ENCODE measurements around the gene CDYL. TPM values are rescaled to one million over a fixed set of nuclear protein-coding genes. Genes with fewer than 3 reads are reported as not detected.

Gene CDYL
- total RNA-seq, 2 donors from 2014 or later: 55.1 to 58.2 TPM

GRCh38 chr6:4890627-4891026 lies 114.4 kb downstream of the CDYL start:
- TF ChIP-seq, protein P1, sequence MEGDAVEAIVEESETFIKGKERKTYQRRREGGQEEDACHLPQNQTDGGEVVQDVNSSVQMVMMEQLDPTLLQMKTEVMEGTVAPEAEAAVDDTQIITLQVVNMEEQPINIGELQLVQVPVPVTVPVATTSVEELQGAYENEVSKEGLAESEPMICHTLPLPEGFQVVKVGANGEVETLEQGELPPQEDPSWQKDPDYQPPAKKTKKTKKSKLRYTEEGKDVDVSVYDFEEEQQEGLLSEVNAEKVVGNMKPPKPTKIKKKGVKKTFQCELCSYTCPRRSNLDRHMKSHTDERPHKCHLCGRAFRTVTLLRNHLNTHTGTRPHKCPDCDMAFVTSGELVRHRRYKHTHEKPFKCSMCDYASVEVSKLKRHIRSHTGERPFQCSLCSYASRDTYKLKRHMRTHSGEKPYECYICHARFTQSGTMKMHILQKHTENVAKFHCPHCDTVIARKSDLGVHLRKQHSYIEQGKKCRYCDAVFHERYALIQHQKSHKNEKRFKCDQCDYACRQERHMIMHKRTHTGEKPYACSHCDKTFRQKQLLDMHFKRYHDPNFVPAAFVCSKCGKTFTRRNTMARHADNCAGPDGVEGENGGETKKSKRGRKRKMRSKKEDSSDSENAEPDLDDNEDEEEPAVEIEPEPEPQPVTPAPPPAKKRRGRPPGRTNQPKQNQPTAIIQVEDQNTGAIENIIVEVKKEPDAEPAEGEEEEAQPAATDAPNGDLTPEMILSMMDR (conservative IDR thresholded peaks at IDR 0.05): no peak
- H3K4me1 Mint-ChIP-seq: peaks cover 9% of the 10 kb centered on the region
- no peaks in the 10 kb centered on the region for H3K9me3 ChIP-seq (ENCODE audit: control insufficient read depth, low read length)
- H3K4me3 Mint-ChIP-seq: no peak overlapping the region
- no peaks in the 10 kb centered on the region for H3K27me3 ChIP-seq (ENCODE audit: control insufficient read depth, insufficient read depth, low read length, poor library complexity, severe bottlenecking)
- DNase-seq: no peak
- H3K36me3 ChIP-seq (ENCODE audit: control insufficient read depth, insufficient read depth, low read length): peaks cover 21% of the 10 kb centered on the region
- H3K27ac ChIP-seq (ENCODE audit: low read depth, low read length): no peak overlapping the region
- H3K27me3 Mint-ChIP-seq (ENCODE audit: insufficient read depth): no peaks in the 10 kb centered on the region
- 93 to 95% methylated on average over 8 to 11 of the region's 11 CpGs for WGBS, 2 experiments (ENCODE audit: insufficient coverage in 1 of 2, insufficient read length in 1 of 2)
- H3K9me3 Mint-ChIP-seq: no peaks in the 10 kb centered on the region
- H3K4me1 ChIP-seq (ENCODE audit: control insufficient read depth, insufficient read depth, low read length): no peaks in the 10 kb centered on the region
- H3K9ac ChIP-seq (ENCODE audit: extremely low read depth, low read length, poor library complexity, severe bottlenecking): no peak overlapping the region
- H3K27ac Mint-ChIP-seq: no peak overlapping the region
- H3K4me3 ChIP-seq (ENCODE audit: low read length): no peak overlapping the region
- H3K36me3 Mint-ChIP-seq (ENCODE audit: low read depth): peaks cover 31% of the 10 kb centered on the region

GRCh38 chr6:4891141-4891540 lies 114.9 kb downstream of the CDYL start:
- peaks cover 25% of the 10 kb centered on the region for H3K36me3 ChIP-seq (ENCODE audit: control insufficient read depth, insufficient read depth, low read length)
- DNase-seq: no peak
- H3K9me3 ChIP-seq (ENCODE audit: control insufficient read depth, low read length): no peaks in the 10 kb centered on the region
- Mint-ChIP-seq H3K9me3 (no peaks in the 10 kb centered on the region), H3K36me3 (ENCODE audit: low read depth) (peaks cover 36% of the 10 kb centered on the region), H3K4me3 (no peak overlapping the region), H3K27ac (no peak overlapping the region), H3K4me1 (peaks cover 13% of the 10 kb centered on the region), H3K27me3 (ENCODE audit: insufficient read depth) (no peaks in the 10 kb centered on the region)
- no peak overlapping the region for H3K9ac ChIP-seq (ENCODE audit: extremely low read depth, low read length, poor library complexity, severe bottlenecking)
- TF ChIP-seq, protein P1 (conservative IDR thresholded peaks at IDR 0.05): no peak
- no peak overlapping the region for H3K27ac ChIP-seq (ENCODE audit: low read depth, low read length)
- H3K4me1 ChIP-seq (ENCODE audit: control insufficient read depth, insufficient read depth, low read length): no peaks in the 10 kb centered on the region
- H3K27me3 ChIP-seq (ENCODE audit: control insufficient read depth, insufficient read depth, low read length, poor library complexity, severe bottlenecking): no peaks in the 10 kb centered on the region
- 94 to 97% methylated on average over 4 to 6 of the region's 6 CpGs for whole genome bisulfite sequencing, 2 experiments (ENCODE audit: insufficient coverage in 1 of 2, insufficient read length in 1 of 2)
- no peak overlapping the region for H3K4me3 ChIP-seq (ENCODE audit: low read length)

DNA sequence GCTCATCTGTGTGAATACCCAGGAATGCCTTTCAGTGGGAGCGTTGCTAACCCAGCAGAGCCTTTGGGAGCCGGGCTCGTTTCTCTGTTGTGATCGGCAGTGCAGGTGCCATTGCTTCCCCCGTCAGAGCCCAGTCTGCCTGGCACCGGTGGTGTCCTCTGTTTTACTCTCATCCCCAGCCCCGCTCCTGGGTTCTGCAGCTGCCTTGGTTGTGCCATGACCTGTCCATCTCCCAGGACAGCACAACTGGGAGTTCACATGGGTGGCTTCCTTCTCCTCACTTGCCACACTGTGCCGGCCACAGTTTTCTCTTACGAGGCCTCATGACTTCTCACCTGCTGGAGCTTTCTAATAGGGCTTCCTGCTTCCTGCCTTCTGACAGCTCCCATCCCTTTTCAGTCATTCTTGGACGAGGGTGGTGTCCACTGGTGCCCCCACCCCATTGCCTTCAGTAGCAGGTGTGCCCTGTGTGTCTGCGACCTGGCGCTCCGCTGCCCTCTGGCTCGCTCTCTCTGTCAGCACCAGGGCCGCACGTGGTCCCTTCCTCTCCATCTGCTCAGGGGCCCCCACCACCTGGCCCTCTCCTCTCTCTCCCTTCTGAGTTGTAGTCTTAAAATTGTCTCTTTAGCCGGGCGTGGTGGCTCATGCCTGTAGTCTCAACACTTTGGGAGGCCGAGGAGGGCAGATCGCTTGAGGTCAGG lies 116.7 kb downstream of the CDYL start:
- Mint-ChIP-seq H3K4me3 (no peak overlapping the region), H3K27me3 (ENCODE audit: insufficient read depth) (no peaks in the 10 kb centered on the region), H3K36me3 (ENCODE audit: low read depth) (peaks cover 48% of the 10 kb centered on the region), H3K27ac (peak overlapping the region; percentile 39), H3K4me1 (peaks cover 12% of the 10 kb centered on the region), H3K9me3 (no peaks in the 10 kb centered on the region)
- Histone ChIP-seq H3K27ac (ENCODE audit: low read depth, low read length) (no peak overlapping the region), H3K4me1 (ENCODE audit: control insufficient read depth, insufficient read depth, low read length) (no peaks in the 10 kb centered on the region), H3K9me3 (ENCODE audit: control insufficient read depth, low read length) (peaks cover under 1% of the 10 kb centered on the region), H3K27me3 (ENCODE audit: control insufficient read depth, insufficient read depth, low read length, poor library complexity, severe bottlenecking) (no peaks in the 10 kb centered on the region), H3K4me3 (ENCODE audit: low read length) (no peak overlapping the region), H3K36me3 (ENCODE audit: control insufficient read depth, insufficient read depth, low read length) (peaks cover 39% of the 10 kb centered on the region), H3K9ac (ENCODE audit: extremely low read depth, low read length, poor library complexity, severe bottlenecking) (no peak overlapping the region)
- TF ChIP-seq, protein P1 (conservative IDR thresholded peaks at IDR 0.05): no peak
- WGBS, 2 experiments (ENCODE audit: insufficient coverage in 1 of 2, insufficient read length in 1 of 2): 92 to 94% methylated on average over 17 to 20 of the region's 20 CpGs
- no peak for DNase-seq

Data from endodermal cell (in vitro differentiated cells).